GM12872 (cell line): Measurements from ENCODE around the gene PLXNA3.

ENCODE experiments used
- CTCF ChIP-seq: IDR thresholded peaks from 3 replicates; pipeline ENCODE4 v1.5.1; 2011; ENCODE audit warnings: low read depth, mild to moderate bottlenecking, low read length, moderate library complexity; ENCODE audit not compliant: insufficient read depth

The PLXNA3 gene

GRCh38 chrX:154419189-154419588, 38.9 kb upstream of the PLXNA3 start:
- no peak for TF ChIP-seq CTCF

- TF ChIP-seq CTCF: no peak
Measured at GRCh38 chrX:154419688-154420401, 38.2 kb upstream of the PLXNA3 start.

- TF ChIP-seq CTCF: no peak
Measured at GRCh38 chrX:154420402-154420756, 37.7 kb upstream of the PLXNA3 start.

GRCh38 chrX:154426916-154427770, 30.9 kb upstream of the PLXNA3 start:
- TF ChIP-seq CTCF: no peak

- TF ChIP-seq CTCF: no peak
Measured at GRCh38 chrX:154428176-154429171, 29.6 kb upstream of the PLXNA3 start, which contains the start of gene ATP6AP1. TSS of gene ATP6AP1 (plus strand) at chrX:154428677. CDS start at chrX:154428693, 16 bp downstream.

GRCh38 chrX:154429711-154430110, 28.4 kb upstream of the PLXNA3 start:
- no peak for TF ChIP-seq CTCF
